Caki2 (cell line): ENCODE data around the gene PSMC3IP. TPM values are rescaled to one million over a fixed set of nuclear protein-coding genes. Genes with fewer than 3 reads are reported as not detected.
A peak's percentile ranks its signal among the peaks of the same experiment; 100 is the strongest.

Source experiments
- DNase-seq: peaks from one replicate; pipeline ENCODE4 v3.0.0-alpha.2; 2015; ENCODE audit warnings: low read depth
- in situ Hi-C: cut with HindIII; loops from 2 replicates; pipeline ENCODE4 v1.10.0; 2016; ENCODE audit warnings: low sequenced_read_pairs, low pct_unique_long_range_greater_than_20kb, mixed read lengths
- total RNA-seq: library from RNA; depleted of rRNA; stranded (reverse); fragments of >200 nt; shearing (Covaris generic); gene quantifications from 2 replicates; pipeline ENCODE4 v1.2.3, GENCODE V29; 2014; ENCODE audit warnings: low replicate concordance; rRNA removed

Gene PSMC3IP
- total RNA-seq, 1 experiment from 2014 or later = 3.4 TPM

DNA sequence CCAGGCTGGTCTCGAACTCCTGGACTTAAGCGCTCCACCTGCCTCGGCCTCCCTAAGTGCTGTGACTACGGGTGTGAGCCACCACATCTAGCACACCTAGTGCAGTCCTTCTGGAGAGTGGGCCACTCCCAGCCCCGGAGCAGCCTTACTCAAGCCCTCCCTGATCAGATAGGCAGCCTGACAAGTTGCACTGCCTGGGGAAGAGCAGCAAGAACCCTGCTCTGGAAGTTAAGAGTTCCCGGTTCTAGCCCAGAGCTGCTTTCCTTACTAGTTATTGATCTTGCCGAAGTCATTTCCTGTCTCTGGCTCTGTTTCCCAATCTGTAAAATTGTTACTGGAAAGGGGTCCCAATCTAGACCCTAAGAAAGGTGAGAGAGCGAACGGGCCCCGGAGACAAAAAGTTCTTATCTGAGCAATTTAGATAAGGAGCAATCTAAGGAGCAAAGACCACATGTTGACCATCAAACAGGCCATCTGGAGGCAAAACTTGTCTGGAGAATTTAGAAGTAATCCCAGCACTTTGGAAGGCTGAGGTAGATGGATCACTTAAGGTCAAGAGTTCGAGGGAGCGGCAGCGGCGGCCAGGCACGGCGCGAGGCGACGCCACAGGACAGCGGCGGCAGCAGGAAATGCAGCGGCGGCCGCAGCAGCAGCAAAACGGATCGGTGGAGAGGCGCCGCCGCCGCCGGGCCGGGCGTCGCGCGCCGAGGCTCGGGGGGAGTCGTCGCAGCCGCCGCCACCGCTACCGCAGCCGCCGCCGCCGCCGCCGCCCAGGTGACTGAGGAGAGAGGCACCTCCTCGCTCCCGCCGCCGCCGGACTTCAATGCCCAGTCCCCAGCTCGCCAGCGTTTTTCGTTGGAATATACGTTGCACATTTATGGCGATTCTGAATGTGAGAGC is 45.8 kb downstream of the PSMC3IP start:
- in situ Hi-C loops = no loop called here
- peak; percentile 69 for DNase-seq

DNA sequence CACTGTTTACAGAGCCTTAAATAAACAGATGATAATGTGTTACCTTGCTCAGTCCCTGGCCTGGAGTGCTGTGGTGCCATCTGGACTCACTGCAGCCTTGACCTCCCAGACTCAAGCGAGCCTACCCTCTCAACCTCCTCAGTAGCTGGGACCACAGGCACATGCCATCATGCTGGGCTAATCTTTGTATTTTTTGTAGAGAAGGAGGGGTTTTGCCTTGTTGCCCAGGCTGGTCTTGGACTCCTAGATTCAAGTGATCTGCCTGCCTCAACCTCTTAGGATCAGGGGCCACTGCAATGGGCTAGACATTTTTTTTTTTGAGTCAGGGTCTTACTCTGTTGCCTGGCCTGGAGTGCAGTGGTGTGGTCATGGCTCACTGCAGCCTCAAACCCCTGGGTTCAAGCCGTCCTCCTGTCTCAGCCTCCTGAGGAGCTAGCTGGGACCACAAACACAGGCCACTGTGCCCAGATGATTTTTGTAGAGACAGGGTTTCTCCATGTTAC is 46.5 kb downstream of the PSMC3IP start:
- in situ Hi-C loops = no loop called here

DNA sequence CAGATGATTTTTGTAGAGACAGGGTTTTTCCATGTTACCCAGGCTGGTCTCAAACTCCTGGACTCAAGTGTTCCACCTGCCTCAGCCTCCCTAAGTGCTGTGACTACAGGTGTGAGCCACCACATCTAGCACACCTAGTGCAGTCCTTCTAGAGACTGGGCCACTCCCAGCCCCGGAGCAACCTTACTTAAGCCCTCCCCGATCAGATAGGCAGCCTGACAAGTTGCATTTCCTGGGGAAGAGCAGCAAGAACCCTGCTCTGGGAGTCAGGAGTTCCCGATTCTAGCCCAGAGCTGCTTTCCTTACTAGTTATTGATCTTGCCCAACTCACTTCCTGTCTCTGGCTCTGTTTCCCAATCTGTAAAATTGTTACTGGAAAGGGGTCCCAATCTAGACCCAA is 48.5 kb downstream of the PSMC3IP start:
- in situ Hi-C loops = no loop called here

More for the DNA sequence above, 46.5 kb downstream of the PSMC3IP start:
- no peak for DNase-seq

DNA sequence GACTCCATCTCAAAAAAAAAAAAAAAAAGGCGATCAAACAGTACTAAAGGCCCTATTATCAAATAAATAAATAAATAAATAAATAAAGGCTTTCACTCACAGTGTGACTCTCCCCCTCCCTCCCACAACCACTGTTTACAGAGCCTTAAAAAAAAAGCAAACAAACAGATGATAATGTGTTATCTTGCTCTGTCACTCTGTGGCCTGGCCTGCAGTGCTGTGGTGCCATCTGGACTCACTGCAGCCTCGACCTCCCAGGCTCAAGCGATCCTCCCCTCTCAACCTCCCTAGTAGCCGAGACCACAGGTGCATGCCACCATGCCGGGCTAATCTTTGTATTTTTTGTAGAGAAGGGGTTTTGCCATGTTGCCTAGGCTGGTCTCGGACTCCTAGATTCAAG is 49.6 kb downstream of the PSMC3IP start:
- no peak for DNase-seq
- in situ Hi-C loops = no loop called here

More for the DNA sequence above, 48.5 kb downstream of the PSMC3IP start:
- DNase-seq = no peak

DNA sequence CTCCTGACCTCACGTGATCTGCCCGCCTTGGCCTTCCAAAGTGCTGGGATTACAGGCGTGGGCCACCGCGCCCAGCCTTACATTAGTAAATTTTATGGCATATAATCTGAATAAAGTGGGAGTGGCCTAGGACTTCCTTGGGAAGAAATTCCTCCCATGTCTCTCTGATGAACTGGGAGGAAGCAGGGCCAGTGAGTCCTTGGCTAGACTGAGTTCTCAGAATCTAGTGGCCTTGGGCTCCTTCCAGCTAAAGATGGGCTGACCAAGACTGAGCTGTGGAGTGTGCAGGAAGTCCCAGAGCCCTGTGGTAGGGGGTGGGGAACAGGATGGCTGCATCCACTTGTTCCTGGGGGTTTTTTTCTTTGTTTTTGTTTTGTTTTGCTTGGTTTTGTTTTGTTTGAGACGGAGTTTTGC is 51.5 kb downstream of the PSMC3IP start:
- in situ Hi-C loops = no loop called here
- DNase-seq = no peak

DNA sequence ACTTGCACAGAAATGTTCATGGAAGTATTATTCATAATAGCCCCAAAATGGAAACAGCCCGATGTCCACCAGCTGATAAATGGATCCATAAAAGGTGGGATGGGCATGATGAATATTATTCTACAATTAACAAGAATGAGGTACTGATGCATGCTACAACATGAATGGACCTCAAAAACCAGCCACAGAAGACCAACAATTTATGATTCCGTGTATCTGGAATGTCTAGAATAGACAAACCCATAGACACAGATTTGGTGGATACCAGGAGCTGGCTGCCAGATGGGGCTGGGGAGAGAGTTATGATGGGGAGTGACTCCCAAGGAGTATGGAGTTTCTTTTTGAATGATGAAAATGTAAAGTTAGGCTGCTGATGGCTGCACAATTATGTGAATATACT is 52.3 kb downstream of the PSMC3IP start:
- DNase-seq = no peak
- in situ Hi-C loops = no loop called here

DNA sequence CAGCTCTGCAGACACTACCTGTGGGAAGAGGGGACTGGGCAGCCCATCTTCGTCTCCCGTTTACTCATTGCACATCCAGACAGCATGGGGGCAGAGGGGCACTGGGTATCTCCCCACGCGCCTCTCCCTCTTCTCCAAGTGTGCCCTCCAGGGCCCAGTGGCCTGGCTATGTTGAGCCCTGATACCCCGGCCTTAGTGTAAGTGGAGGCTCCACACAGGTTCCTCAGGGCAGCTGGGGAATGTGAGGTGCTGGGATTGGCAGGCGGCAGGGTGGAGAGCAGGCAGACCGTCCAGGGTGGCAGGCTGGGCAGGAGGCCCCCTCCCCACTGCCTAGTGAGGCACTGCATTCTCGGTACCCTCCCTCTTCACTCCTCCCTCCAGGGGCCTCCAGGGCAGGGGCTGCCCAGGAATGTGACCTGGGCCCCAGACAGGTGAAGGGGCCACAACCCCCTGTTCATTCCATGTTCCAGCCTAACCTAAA is 54.7 kb downstream of the PSMC3IP start:
- DNase-seq = no peak
- in situ Hi-C loops = no loop called here

Other genes with a start within 250 kb of the PSMC3IP start
- 21.0 and 29.7 TPM in 2 replicates for gene STAT3, start 189.3 kb downstream of the PSMC3IP start, total RNA-seq
- gene CAVIN1, start 154.5 kb downstream of the PSMC3IP start, total RNA-seq = 287 and 330 TPM in 2 replicates
- gene ATP6V0A1, start 118.9 kb downstream of the PSMC3IP start, total RNA-seq = 42.0 and 49.6 TPM in 2 replicates
- gene NAGLU, start 41.5 kb downstream of the PSMC3IP start, total RNA-seq = 53.9 and 64.5 TPM in 2 replicates
- not detected in 2 replicates for gene HSD17B1, start 24.8 kb downstream of the PSMC3IP start, total RNA-seq
- gene COASY, start 15.6 kb downstream of the PSMC3IP start, total RNA-seq = 24.0 and 29.5 TPM in 2 replicates
- 13.0 and 21.9 TPM in 2 replicates for gene MLX, start 10.6 kb downstream of the PSMC3IP start, total RNA-seq
- gene RETREG3, start 31.6 kb upstream of the PSMC3IP start, total RNA-seq = 50.5 and 90.2 TPM in 2 replicates
- gene TUBG1, start 32.0 kb upstream of the PSMC3IP start, total RNA-seq = 74.8 and 76.6 TPM in 2 replicates
- 3.1 and 6.7 TPM in 2 replicates for gene TUBG2, start 81.6 kb upstream of the PSMC3IP start, total RNA-seq
- 20.5 and 21.5 TPM in 2 replicates for gene PLEKHH3, start 99.3 kb upstream of the PSMC3IP start, total RNA-seq
- gene CCR10, start 104.1 kb upstream of the PSMC3IP start, total RNA-seq = not detected in 2 replicates
- 2.0 and 3.2 TPM in 2 replicates for gene CNTNAP1, start 104.8 kb upstream of the PSMC3IP start, total RNA-seq
- 8.2 and 21.3 TPM in 2 replicates for gene EZH1, start 167.3 kb upstream of the PSMC3IP start, total RNA-seq
- not detected in 2 replicates for gene RAMP2, start 183.5 kb upstream of the PSMC3IP start, total RNA-seq
- gene VPS25, start 195.7 kb upstream of the PSMC3IP start, total RNA-seq = 123 and 179 TPM in 2 replicates
- not detected in 2 replicates for gene WNK4, start 202.9 kb upstream of the PSMC3IP start, total RNA-seq
- gene COA3, start 221.0 kb upstream of the PSMC3IP start, total RNA-seq = 211 and 246 TPM in 2 replicates
- gene CNTD1, start 221.1 kb upstream of the PSMC3IP start, total RNA-seq = 0.09 TPM in 1 of 2 replicates, not detected in the other
- gene BECN1, start 246.6 kb upstream of the PSMC3IP start, total RNA-seq = 107 and 132 TPM in 2 replicates